GM19240 (cell line): ENCODE results near the gene CFAP97D1.

Experiments used
- DNase-seq: peaks from one replicate; pipeline ENCODE4 v3.0.0; 2011; ENCODE audit warnings: low spot score; ENCODE audit not compliant: insufficient read length

Gene CFAP97D1

DNA sequence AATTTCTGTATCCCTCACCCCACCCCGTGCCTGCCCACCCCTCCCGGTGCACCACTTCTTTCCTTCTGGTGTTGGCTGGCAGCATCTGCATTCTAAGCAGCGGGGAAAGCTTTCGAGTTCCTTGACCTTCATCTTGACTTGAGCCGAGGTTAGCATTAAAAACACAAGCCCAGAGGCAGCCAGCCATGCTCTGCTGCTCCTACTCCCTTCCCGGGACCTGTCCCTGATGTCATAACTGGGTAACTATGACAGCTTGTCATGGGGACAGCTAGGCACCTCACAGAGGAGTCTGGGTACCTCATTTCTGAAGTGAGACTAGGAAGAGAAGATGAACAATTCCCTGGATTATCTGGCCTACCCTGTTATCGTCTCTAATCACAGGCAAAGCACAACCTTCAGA lies at the start of gene CFAP97D1:
TSS of gene CFAP97D1 (plus strand) at position 301 of the 400 bp plus-strand sequence. CDS start at position 329, 28 bp downstream.
- no peak for DNase-seq

DNA sequence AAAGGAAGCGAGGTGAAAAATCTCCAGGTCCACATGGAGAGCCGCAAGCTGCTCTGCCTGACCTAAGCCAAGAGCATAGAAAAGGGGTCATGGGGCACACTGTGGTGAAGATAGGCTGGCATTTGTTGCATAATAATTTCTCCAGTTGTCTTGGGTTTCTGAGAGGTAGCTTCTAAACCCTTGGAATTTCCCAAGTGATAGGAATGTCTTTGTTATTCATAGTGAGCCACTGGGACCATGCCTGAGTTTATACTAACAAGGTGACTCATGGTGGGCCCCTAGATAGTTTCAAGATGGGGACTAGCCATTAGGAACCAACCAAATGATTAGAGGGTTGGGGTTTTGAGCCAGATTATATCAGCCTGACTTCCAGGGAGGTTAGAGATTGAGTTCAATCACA lies 47.3 kb upstream of the CFAP97D1 start:
- no peak for DNase-seq

DNA sequence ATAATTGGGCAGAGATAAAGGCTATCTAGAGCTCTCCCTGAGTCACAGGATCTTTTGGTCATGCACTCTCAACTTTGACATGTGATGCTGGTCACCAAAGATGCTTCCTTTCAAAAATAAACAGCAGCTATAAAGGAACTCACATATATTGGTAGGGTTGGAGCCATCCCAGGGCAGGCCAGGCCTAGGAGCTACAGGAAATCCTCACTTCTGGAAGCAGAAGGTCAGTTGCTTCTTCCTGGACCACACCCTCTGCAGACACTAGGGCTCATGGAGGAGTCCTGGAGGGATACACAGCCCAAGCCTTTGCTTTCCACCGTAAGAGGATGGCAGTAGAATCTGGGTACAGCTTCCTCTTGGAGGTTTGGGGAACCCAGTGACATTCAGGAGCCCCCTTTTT lies 46.3 kb upstream of the CFAP97D1 start:
- DNase-seq = no peak

DNA sequence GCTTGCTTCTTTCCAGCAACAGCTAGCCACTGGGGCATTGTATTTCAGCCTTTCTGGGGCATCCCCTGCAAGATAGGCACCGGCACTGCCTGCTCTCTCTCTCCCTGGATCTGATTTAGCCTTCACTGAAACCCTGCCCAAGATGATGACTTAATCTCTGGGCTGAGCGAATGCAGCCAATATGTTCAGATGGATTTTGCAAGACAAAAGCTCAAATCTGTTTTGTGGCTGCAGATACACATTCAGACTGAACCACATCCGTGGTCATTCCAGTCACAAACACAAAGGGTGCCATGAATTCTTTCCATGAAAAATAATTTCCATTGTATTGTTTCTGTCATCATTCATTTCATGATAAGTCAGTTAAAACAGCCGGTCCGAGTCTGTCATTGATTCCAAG lies 45.9 kb upstream of the CFAP97D1 start:
- DNase-seq = no peak

DNA sequence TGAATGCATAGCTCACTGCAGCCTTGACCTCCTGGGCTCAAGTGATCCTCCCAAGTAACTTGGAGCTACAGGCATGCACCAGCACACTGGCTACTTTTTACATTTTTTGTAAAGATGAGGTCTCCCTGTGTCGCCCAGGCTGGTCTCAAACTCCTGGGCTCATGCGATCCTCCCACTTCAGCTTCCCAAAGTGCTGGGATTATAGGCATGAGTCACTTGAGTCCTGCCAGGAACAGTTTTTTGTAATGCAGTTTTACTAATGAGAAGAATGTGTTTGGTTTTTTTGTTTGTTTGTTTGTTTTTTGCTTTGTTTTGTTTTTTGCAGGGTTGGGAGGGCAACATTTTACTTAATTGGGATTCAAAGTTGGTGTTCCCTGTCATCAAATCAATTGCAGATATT lies 43.8 kb upstream of the CFAP97D1 start:
- no peak for DNase-seq

DNA sequence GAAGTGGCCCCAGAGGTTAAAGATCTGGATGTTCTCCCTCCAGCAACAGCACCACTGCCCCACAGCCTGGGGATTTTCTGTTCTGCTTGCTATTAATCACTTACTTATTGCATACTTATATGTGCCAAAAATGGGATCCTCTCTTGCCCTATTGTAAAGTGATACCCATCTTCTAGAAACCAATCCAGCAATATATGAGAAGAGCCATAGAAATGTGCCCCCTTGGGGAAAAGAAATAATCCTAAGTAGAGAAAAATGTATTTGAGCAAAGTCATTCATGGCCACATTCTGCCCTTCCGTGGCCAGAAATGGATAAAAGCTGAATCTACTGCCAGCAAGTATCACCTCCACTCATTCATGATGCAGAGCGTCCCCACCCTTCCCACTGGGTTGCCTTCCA lies 42.5 kb upstream of the CFAP97D1 start:
- no peak for DNase-seq

DNA sequence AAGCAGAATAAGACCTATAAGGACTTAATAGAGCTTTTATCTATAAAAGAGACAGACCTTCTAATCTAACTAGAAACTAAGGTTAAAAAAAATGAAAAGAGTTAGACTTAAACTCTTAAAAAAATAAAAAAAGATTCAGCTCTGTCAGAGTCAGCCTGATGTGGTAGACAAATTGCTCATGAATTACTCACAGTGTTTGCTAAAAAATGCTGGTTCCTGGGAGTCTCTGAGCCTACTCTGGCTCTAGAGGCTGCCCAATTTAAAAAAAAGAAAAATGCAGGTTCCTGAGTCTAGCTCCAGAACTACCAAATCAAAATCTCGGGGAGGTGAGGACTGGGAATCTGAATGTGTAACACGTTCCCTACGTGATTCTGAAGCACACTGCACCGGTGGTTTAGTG lies 39.7 kb upstream of the CFAP97D1 start:
- DNase-seq = no peak

DNA sequence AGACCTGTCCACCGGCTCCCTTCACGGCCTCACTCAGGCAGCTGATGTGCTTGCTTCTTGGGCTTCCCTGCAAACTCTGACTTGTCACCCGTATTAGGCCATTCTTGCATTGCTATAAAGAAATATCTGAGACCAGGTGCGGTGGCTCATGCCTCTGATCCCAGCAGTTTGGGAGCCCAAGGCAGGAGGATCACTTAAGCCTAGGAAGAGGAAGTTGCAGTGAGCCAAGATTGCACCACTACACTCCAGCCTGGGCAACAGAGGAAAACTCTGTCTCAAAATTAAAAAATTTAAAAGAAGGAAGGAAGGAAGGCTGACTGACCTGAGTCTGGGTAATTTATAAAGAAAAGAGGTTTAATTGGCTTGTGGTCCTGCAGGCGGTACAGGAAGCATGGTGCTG lies 38.6 kb upstream of the CFAP97D1 start:
- DNase-seq = no peak

DNA sequence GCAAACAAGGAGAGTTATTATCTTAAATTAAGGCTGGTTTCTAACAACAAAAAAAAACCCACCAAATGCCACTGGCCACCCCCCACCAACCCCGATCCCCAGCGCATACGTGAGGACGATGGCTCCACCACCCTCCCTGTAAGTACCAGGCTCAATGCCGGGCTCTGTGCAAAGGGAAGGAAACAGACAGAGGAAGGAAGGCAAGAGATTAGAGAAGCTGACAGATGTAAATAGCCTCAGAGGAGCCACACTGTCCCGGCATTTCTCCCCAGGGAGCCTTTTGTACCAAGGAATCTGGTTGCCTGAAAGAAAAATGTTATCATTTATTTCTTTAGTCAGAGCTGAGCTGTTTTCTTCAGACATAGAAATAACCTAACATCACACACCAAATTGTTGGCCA lies 34.7 kb upstream of the CFAP97D1 start:
- DNase-seq = no peak

DNA sequence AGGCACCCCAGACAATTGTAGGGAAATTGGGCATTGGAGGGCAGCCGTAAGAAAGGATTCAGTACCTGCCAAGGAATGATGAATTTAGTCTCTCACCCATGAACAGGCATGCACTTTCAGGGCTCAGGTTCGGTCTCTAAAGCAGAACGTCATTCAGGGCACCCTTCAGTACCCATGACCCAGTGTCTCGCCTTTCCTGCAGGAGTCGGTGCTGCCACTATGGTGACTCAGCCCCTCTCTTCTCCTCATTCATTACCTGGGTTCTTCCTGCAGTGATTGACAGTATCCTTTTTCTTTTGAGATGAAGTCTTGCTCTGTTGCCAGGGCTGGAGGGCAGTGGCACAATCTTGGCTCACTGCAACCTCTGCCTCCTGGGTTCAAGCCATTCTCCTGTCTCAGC lies 30.1 kb upstream of the CFAP97D1 start:
- no peak for DNase-seq

DNA sequence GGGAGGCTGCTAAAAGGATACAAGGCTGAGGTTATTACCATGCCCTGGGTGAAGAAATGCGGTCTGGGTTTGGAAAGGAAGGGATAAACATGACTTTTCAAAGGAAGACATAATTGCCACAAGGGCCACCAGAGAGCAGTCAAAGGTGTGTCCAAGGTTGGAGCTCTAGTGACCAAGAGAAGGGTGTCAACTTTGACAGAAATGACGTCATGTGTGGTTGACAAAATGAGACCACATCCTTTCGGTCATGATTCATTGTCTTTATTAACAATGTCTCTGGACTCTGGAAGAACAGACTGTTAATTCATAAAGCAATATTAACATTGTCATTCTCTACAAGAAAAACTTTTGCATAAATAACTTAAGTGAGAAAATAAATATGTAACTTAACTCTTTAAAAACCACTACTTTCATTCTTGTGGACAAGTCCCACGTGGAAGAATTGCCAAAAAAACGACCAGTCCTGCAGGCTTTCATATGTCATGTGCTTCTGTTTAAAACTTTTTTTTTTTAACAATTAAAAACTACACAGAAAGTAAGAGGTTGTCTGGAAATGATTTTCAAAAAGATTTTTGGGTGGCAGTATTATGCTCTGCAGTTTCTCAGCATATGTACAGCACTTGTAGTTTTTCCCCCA lies 26.6 kb upstream of the CFAP97D1 start:
- DNase-seq = no peak

DNA sequence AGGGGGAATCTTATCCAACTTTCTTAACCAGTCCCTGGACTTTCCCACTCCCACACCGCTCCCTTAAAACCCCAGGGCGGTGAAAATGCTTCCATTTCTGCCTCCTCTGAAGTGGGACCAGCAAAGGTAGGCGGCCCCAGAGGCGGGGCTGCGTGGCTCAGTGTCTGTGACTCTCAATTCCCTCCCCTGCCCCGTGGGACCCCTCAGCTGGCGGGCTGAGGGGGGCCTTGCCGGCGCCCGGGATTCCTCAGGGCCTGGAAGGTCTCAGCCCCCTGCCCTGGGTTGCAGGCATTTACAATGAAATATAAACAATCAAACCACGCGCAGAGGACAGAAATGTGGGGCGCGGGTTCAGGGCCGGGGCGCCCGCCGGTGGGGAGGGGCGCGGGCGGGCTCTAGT lies 25.3 kb upstream of the CFAP97D1 start:
- DNase-seq = no peak

DNA sequence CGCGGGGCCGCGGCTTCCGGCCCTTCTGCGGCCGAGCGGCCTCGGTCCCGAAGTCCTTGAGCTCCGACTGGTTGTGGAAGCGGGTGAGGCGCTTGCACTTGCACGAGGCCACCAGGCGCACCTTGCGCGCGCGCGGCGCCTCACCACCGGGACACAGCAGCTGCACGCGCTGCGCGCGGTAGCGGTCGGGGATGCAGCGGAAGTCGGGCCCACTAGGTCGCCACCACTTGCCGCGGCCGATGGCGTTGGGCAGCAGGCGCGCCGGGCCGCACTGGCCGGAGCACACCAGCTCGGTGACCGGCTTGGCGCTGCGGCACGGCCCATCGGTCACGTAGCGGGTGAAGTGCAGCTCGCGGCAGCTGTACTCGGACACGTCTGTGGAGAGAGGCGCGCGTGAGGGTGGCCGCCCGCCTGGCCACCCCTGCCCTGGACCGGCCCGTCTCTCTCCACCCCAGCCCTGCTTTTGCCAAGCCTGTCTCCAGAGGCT lies 24.8 kb upstream of the CFAP97D1 start:
- no peak for DNase-seq

DNA sequence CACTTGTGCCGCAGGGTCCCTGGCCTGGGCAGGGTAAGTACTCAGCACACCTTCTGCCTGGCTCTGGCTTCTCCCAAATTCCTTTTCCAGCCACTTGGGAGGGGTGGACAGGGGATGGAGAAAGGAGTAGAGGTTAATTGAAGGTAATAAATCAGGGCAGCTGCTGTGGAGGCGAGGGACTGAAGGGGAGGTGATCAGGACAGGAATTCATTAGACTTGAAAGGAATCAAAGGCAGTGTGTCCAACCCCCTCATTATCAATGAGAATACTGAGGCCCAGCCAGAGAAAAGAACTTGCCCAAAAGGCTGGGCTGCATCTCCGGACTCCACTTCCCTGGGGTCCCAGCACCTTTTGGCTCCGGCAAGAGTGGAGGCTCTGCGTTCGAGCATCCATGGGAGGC lies 24.0 kb upstream of the CFAP97D1 start:
- no peak for DNase-seq

DNA sequence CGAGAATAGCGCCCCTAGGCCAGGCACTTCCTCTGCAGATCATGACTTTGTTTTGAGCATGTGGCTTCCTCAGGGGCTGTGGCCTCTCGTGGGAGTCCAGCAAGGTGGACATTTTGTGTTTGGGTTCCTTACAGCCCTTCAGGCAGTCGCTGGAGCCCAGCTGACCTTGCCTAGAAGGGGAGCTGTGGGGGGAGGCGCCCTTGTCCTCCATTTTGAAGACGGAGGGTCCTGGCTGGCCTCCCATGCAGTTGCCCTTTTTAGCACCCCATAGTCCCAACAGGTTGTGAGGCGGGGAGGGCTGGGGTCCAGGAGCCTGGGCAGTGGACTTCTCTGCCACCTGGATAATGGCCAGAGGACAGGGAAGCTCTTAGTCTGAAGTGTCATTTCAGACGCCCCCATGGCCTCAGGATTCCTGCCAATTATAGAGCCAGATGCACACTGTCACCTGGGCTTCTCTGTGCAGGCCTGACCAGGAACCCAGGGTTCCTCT lies 23.0 kb upstream of the CFAP97D1 start:
- no peak for DNase-seq

DNA sequence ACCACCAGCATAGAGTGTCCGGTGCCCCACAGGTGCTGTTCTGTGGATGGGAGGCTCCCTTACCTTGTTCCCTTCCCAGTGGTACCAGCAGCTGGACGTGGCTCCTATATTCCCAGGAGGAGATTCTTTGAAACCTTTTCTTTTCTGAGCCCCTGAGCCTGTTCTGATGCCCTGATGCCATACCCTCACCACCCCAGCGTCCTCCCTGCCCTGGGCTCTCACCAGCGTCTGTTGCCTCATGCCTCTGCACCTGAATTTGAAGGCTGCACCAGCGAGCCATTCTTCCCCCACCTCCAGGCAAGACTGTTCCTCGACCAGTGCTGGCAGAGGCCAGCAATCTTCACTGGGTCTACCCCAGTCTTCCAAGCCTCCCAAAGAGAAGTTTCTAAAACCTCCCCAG lies 22.1 kb upstream of the CFAP97D1 start:
- no peak for DNase-seq

DNA sequence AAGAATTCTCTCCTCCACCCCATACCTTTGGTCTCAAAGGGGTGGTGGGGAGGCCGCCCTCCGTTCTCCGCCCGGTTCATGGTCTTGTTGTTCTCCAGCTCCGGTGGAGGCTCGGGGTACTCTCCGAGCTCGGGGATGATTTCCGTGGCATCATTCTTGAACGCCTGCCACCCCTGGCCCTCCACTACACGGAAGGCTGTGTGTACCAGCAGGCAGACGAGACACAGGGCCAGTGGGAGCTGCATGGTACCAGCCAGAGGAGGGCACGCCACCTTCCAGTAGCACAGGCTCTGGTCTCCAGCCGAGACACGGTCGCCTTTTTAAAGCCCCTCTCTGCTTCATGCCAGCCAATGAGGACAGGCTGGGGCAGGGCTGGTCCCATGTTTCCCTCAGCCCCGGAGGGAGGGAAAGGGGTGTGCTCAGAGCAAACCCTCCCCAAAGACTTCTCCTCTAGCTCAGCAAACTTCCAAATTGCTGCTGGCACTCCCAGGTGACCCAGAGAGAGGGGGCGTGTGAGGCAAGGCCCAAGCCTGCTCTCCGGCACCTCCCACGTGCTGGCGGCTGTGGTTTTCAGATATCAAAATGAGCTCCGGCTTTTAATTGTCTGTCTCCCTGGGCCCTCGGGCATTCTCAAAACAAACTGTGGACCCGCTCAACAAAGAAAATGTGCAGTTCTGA lies 21.6 kb upstream of the CFAP97D1 start, which contains the start of gene SOST:
TSS of gene SOST (minus strand) at position 295 of the 678 bp plus-strand sequence. CDS start at position 245, 50 bp downstream.
- DNase-seq = no peak

DNA sequence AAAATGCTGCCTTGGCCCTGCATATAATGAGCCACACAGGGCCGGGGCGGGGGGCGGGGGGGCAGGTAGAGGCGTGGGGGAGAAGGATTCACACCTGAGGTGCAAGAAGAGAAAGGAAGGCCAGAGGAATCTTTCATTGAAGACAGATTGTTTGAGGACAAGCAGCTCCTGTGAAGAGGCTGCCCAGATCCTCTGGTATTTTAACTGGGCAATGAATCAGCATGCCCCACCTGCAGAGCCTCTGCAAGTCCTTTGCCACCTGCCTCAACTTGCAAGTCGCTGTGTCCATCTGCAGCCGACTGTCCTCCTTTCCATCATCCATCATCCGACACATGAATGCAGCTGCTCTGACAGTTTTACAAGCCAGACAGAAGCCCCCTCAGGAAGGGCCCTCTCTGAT lies 20.4 kb upstream of the CFAP97D1 start:
- DNase-seq = no peak

DNA sequence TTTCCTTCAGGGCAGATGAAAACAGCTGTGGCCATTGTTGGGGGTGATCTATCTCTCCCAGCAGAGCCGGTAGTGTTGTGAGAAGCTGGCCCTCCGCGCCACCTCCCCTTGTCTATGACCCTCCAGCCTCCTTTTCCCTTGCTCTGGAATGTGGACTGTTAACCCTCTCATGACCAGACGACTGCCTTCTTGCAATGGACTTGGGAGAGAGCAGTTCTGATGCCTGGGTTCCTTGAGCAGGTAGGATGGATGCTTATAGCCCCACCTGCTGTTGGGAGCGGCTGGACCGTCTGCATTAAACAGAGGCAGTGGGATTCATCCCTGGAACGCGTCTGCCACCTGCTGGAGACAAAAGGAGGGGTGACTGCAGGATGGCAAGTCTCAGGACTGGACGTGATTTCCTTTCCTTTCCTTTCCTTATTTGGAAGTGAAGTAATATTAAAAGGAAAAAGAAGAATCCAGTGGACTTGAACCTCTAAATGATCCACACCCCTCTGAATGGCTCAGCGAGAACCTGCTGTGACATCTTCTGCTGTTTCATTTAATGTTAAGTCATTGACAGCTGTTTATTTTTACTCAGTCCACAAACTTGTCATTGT lies 19.9 kb upstream of the CFAP97D1 start:
- peak; percentile 97 for DNase-seq

DNA sequence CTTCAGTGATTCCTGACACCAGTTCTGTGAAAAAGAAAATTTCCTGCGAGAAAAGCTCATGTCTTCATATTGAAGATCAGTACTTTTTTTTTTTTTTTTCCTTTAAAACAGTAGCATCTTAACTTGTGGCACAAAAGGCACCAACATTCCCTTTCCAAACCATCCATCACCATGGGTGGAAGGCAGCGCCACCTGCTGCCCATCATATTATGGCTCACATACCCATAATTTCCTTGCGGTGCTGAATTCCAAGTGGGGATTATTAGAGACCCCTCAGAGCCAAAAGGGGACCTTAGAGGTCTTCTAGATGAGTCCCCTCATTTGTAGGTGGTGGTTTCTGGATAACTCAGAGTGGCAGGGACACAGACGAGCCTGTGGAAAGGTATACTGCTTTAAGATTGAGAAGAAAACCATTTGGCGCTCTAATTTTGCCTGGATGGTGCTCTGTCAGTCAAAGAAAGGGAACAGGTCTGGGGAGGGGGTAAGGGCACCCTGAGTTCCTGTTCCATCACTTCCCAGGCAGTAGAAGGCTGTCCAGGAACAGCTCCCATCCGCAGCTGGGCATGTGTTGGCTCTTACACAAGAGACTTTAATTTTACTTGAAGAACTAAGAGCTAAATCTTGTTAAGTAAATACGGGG lies 13.7 kb upstream of the CFAP97D1 start:
- peak; percentile 27 for DNase-seq

DNA sequence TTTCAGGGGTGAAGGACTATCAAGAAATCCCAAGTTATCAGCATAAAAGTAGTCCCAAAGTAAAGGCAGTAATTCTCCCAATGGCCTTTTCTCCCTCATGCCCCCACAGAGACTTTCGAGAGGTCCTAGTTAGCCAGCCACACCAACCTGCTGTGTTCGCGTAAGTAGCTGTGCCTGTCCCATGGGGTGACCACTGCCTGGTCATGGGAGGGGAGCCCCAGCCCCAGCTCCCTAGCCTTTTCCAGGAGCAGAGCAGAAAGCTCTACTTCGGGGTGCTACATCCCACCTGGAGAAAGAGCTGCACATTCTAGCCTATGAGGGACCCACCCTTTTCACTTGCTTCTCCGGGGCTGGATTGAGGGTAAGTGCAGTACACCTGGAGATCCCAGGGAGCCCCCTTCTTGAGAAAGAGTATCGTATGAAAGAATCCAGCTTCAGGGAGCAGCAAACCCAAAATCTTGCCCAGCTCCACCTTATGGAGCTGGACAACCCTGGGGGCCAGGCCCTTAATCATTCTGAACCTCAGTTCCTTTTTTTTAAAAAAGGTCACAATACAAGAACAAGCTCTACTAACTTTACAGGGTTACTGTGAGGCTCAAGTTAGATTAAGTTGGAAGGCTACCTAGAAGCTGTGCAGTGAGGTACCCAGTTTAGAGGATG lies 13.1 kb upstream of the CFAP97D1 start:
- no peak for DNase-seq

DNA sequence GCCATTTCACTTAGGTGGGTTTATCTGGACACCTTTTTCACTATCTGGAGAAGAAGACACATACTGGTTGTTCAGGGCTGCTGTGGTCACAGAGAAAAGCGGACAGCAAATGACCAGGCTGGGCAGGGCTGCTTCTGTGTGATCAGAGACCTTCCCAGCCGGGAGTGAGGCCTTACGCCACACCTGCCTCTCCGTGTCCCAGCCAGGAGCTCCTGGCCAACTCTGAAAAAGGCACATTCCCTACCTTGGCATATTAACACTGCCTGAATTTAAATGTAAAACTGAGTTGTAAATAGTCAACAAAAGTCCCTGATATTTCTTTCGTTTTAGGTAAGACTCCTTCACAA lies 12.5 kb upstream of the CFAP97D1 start:
- DNase-seq = no peak
